NCI-H2171 (cell line): ENCODE data around the gene SDHB.

ENCODE experiments used
- DNase-seq: peaks from one replicate; lab custom pipeline; 2025; lab: John Stamatoyannopoulos, UW

The SDHB gene

DNA sequence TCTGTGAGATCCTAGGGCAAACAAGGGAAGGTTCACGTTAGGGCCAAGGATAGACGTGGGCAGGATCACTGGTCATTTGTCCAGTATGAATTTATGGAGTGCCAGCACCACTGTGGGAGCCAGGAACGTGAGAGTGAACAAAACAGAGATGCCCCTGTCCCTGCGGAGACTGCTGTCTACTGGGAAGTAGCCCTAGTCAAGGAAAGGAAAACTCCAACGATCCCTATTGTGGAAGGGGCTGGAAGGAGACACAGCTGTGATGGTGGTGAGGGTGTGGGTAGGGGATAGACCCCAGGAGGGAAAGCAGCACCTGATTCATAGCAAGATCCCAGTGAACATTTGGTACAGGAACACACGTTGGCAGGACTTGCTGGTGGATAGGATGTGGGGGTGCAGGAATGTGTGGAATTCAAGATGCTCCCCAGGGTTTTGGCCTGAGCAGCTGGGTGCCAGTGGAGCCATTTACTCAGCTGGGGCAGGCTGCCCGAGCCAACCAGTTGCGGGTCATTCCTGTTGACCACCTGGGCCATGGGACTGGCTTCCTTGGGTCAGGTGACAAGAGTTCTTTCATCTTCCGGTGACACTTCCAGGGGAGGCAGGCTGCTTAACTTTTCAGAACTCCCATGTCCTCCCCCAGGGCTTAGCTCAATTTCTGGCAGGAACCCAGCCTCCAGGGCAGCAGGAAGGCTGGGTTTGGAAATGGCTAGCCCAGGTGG lies 40.9 kb downstream of the SDHB start:
- DNase-seq: no peak

DNA sequence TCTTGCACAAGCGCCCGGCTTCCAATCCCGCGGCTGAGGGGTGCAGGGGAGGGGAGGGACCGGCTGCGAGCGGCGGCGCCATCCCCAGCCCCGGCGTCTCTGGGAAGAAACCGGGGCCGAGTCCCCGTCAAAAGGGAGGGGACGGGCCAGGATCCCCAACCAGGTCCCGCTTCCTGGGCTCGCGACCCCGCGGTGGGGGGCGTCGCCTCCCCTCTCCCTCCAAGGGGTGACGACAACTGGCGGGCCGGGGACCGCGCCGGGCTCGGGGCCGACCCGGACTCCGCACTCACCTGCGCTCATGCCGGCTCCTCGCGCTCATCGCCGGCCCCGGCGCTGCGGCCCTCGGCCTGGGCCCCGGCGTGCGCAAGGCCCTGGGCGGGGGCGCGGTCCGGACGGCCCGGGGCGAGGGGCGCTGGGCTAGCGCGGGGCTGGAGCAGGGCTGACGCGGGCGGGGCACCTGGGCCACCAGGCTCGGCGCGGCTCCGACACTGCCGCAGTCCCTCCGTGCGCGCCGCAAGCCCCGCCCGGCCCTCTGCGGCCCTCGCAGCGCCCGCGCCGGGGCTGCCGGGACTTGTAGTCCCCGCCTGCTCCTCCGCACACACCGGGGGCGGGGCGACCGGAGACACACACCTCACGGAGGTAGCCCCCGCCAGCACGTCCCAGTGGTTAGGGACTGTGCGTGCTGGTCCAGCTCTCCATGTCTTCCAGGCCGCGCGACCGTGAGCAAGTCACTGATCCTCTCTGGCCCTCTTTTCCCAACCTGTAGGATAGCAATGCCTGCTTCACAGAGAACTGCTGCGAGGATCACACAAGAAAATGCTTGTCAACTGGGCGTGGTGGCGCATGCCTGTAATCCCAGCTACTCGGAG lies 42.2 kb downstream of the SDHB start, which contains the start of gene ATP13A2:
TSS of gene ATP13A2 (minus strand) at position 490 of the 869 bp plus-strand sequence. CDS start at position 300, 190 bp downstream.
- DNase-seq: peak; percentile 89

DNA sequence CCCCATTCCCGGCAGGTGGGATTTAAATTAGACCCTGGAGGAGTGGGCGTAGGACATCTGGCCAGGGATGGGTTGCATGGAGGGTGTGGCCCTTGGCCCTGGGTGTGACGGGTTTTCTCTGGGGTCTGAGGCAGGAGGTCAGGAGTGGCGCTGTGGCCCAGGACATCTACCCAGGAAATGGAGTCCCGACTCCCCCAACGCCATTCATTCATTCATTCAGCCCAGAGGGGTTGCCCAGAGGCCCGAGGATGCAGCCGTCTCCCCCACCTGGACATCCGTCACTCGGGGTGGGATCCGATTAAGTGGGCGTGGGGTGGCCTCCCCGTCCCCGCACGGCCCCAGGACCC lies 42.8 kb downstream of the SDHB start:
- no peak for DNase-seq

DNA sequence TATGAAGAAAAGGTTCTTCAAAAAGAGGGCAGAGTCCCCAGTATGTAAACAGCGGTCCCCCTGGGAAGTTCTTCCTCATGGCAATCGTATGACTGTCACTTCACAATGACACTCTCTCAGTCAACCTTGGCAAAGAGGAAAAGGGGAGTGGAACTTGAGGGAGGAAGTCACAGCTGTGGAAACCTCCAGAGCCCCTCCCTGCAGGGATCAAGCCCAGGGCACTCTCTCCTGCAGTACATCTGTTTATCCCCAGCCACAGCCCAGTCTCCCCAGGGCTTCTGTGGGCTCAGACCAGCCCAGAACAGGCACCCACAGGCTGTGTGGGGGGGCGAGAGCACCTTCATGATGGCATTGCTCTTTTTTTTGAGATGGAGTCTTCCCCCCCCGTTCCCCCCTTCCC lies 44.1 kb downstream of the SDHB start:
- no peak for DNase-seq

DNA sequence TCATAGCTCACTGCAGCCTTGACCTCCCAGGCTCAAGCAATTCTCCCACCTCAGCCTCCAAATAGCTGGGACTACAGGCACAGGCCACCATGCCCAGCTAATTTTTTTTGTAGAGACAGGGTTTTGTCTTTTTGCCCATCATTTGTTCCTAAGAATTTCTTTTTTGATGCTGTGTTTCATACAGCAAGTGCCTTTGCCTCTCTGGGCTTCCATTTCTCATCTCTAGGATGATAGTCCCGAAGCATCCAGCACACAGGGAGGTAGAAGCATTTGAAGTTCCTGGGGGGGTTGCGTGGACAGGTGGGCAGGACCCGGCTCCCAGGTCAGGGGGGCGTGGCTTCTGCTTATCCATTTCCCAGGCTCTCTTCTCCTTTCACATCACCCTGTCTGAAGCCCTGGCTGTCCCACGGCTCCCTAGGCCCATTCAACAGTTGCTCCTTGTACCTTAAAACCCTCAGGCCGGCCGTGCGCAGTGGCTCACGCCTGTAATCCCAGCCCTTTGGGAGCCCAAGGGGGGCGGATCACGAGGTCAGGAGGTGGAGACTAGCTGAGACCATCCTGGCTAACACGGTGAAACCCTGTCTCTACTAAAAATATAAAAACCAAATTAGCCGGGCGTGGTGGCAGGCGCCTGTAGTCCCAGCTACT lies 45.5 kb downstream of the SDHB start:
- DNase-seq: no peak

DNA sequence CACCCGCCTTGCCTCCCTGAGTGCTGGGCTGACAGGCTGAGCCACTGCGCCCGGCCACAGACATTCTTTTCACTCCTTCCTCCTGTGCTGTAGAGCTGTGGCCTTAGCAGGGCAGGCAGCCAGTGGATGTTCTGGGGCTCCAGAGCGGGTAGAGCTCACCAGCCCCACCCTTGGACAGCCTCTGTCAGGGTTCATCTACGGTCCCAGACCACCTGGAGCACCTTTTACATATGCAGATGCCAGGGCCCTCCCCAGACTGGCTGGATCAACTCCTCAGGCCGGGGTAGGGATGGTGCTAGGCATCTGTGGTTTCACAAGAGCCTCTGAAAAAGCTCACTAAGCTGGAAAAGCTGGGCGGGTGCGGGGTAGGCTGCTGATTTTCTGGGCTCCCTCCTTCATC lies 46.7 kb downstream of the SDHB start:
- DNase-seq: no peak

DNA sequence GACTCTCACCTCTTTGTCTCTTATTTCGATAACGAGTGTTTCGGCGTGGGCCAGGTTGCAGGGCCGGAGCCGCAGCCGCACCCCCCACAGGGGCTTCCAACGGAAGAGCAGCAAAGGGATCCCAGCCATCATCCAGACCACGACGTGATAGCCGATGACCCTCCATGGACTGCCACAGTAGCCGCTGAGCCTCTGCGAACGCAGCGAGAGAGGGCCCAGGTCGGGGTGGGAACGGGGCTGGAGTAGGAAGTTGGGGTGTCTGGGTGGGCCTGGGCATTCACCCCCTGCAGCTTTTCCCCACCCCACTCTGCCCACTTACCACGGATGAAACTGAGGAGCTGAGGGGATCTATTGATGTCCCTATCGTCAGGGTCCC lies 48.5 kb downstream of the SDHB start:
- no peak for DNase-seq

DNA sequence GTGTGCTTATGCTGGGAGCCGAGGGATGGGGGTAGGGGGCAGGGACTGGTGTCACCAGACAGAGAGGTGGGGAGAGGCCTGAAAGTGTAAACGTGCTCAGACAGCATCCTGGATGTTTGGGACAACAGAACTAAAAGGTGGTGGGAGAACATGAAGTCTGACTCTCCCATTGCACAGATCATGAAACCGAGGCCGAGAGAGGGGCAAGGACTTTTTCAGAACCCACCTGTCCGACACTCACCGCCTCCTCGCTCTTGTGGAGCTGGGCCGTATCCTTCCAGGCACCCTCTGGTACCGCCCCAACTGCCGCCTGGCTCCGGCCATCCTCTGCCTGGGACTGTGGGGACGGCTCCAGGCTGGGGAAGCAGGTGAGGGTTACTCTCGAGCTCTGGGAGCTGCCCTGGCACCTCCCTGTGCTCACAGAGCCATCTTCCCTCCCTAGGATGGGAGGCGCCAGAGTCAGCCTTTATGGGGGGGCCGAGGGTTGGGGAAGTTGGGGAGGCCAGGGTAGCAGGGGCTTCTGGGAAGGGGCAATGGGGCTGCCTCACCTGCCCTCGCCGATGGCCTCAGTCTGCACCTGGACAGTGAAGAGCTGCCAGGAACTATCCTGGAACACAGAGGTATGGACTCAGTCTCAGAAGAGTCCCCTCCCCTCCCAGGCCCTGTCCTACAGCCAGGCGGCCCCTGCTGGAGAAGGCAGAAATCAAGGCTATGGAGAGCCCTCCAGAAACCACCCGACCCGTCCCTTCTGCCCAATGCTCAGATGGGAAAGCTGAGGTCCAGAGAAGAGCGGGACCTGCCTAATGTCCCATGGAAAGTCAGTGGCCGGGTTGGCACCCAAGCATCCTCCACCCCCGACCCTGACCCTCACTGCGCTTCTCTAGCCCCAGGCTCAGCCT lies 49.1 kb downstream of the SDHB start:
- no peak for DNase-seq

DNA sequence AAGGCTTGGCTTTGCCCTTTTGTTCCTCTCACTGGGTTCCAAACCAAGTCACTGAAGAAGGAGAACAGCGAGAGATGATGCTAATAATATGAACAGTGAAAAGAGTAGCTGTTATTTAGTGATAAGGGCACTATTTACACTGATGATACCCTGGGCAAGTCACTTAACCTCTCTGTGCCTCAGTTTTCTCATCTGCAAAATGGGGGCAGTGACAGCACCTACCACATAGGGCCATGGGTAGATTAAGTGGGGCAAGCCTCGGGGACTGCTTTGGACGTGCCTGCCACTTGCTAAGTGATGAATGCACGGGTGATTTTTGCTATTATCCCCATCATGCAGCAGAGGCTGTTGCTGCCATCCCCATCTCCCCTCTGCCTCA lies 51.3 kb downstream of the SDHB start:
- DNase-seq: no peak

DNA sequence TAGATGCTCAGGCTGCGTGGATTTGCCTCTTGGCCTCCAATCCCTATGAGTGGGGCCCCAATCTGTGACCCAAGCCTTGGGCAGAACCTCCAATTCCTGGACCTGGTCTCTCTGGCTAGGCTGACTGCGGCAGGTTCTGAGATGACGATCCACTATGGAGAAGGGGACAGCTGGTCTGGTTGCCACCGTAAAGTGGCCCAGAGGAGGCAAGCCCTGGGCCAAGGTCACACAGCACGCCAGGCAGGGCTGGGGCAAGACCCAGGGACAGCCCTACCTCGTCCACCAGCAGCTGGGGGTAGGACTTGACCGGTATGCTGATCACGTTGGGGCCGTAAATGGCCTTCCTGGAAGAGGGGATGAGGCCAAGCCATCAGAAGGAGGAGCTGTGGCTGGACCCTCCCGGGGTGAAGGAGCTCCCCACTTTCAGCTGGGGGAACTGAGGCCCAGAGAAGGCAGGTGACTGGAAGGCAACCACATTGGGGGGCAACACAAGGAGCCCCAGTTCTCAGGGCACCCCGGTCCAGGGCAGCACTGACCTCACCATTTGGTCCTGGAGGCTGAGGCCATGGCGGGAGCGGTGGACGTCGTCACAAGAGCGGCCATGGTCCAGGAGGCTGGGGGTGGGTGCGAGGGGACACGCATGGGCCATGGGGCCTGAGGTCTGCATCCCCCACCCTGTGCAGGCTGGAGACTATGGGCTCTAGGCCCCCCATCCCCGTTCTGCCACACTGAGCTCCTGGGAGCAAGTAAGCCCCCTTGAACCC lies 51.9 kb downstream of the SDHB start:
- no peak for DNase-seq

DNA sequence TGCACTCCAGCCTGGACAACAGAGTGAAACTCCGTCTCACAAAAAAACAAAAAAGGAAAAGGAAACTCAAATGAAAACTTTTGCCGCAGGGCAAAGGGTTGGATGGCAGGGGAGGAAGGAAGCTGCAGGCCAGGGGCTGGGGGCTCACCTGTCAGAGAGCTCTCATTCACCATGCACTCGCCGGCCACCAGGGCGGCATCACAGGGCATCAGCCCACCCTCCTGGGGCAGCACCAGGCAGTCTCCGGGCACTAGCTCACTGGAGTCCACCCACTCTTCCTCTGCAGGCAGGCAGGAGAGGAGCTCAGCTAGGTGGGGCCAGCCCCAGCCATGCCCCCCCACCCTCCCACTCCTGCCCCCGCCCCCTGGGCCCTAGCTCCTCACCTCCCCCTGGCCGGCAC lies 54.0 kb downstream of the SDHB start:
- DNase-seq: no peak

DNA sequence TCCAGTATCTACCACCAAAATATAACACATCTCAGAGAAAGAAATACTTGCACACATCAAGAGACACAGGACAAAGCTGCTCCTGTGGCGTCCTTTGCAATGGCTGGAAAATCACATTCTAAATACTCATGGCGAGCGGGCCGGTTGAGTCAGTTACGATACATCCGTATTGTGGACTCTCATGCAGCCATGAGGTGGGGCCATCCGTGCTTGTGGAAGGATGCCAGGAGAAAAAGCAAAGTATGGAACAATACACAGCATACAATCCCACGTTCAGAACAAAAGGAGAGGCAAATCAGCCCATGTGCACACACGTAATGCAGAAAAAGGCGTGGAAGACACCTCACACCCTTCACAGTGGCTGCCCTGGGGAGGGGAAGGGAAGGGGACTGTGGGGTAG lies 55.2 kb downstream of the SDHB start:
- no peak for DNase-seq

DNA sequence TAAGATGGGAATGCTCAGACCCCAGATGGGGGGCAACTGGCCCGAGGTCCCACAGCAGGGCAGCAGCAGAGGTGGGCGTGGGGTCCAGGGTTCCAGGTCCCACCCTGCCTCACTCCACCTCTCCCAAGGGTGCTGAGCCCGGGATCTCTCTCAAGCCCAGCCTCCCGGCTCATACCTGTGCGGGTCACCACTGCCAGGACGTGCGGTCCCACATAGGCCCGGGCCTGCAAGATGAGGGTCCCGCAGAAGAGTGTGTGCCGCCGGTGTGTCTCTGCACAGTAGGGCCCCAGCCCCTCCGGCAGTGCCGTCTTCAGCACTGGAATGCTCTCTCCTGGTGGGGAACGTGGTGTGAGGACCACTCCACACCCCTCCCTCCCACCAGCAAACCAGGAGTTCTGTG lies 57.0 kb downstream of the SDHB start:
- no peak for DNase-seq

DNA sequence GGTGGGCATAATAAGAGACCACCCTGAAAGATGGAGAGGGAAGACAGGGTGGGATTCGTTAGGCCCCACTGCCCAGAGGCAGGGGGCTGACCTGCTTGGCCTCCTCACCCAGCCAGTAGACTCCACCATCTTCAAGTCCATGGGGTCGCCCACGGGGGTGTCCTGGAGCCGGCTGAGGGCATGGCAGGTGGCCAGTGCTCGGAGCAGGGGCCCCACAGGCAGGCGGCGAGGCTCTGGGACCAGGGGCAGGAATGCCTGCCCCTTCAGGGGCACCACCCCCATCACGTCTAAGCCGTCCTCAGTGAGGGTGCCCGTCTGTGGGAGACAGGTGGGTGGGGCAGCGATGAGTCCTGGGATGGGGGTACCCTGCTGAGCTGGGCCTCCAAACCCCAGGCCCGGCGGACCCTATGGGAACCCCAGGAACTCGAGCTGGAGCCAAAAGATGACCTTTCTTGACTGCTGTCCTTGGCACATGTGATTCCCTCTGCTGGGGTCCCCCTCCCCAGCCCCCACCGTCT lies 60.3 kb downstream of the SDHB start:
- no peak for DNase-seq

DNA sequence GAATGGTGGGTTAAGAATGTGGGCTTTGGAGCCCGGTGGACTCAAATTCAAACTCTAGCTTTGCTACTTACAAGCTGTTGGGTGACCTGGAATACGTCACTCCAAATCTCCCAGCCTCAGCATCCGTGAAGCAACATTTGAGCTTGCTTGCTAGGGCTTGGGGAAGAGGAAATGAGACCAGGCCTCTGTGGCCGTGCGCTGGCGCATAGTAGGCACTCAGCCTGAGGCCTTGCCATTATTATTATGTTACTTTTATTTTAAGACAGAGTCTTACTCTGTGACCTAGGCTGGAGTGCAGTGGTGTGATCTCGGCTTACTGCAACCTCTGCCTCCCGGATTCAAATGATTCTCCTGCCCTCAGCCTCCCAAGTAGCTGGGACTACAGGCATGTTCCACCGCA lies 61.2 kb downstream of the SDHB start:
- no peak for DNase-seq

DNA sequence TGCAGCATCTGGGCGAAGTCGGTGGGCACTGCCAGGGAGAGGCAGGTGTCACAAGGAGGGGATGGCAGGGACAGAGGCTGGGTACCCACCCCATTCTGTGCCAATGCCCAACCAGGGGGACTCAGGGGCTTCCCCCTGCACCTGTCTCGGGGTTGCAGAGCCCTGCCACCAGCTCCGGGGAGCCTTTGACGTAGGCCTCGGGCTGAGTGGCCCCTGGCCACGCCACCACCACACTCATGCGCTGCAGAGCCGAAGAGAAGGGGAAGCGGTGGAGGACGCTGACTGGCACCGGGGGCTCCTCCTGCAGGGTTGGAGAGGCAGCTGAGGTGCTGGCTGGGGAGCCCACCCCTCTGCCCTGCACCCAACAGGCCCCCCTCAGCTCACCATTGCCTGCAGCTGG lies 61.7 kb downstream of the SDHB start:
- DNase-seq: no peak

DNA sequence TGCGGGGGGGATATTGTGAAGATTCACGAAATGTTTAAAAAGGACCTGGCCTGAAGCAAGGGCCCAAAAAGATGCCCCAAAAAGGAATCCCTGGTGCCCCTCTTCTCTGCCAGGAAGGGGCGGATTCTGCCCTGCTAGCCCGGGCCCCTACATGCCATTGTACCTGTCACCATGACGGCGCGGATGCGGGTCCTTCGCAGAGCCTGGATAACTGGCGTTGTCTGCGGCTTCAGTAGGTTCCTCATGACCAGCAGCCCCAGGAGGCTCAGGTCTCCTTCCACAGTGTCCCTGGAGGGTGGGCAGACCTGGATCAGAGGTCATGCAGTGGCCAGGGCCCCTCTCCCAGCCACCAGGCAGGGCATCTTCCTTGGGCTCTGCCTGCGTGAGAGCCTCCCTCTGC lies 62.3 kb downstream of the SDHB start:
- DNase-seq: no peak

DNA sequence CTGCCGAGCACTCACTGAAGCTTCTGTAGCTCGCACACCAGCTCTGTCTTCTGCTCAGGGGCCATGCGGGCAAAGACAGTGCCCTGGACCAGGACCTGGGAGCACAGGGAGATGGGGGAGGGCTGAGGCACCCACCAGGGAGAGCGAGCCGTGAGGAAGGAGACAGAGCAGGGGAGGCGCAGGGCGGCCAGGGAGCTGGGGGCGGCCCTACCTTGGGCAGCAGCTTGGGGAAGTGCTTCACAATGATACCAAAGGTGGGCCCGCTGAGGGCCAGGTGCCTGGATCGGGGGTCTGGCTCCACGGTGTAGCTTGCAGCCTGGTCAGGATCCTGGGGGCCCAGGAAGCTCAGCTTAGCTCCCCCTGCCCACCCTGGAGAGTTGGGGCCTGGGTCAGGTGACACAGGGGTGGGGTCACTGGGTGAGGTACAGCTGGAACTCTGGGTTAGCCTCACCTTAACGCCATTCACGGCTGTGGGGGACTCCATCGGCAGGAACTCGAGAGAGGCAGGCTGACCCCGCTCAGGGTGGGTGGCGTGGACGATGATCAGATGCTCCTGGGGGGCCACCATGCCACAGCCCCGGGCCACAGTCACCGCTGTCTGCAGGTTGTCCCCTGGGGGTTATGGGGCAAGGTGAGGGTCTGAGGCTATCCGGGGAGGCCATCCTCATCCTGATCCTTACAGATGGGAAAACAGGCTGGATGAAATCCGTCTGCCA lies 64.0 kb downstream of the SDHB start:
- no peak for DNase-seq

DNA sequence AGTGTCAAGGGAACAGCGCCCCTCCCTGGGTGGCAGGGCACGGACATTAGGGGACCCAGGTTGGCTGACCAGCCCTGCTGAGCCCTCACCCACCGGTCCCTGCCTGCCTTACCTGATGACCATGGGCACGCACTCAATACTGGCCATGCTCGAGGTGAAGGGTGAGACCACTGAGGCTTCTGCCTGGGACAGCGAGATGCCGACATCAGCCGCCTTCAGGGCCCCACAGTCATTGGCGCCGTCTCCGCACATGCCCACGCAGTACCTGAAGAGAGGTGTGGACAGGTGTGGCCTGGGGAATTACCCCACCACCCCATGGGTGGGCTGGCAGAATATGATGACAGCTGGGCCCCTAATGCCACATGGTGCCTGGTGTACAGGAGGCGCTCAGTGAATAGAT lies 65.6 kb downstream of the SDHB start:
- DNase-seq: no peak

DNA sequence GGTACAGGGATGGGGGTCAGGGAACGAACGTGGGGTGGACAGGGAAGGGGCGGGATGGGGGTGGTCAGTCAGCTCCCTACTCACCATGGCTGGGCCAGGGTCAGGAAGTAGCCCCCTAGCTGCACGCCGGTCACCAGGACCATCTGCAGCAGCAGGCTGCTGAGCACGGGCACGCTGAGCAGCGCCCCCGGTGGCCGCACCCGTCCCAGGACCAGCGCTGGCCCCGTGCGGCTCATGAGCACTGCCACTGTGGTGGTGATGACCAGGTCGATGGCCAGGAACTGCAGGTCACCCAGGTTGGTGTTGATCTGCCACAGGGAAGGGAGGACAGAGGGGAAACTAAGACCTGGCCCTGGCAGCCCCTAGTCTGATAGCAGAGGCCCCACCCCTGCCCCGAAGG lies 66.9 kb downstream of the SDHB start:
- DNase-seq: no peak
